IPS DF 6.9 (cell line): ENCODE results near the gene KAZN.

Experiments
- DNase-seq: peaks from one replicate; pipeline ENCODE4 v3.0.0-alpha.2; 2013; ENCODE audit warnings: low read depth, low spot score
- H3K27ac ChIP-seq: one replicate; pipeline ENCODE4 v1.5.1; 2013; ENCODE audit warnings: low read length, control low read depth
- H3K27me3 ChIP-seq: 2 replicates; pipeline ENCODE4 v1.6.1; 2013; ENCODE audit warnings: mild to moderate bottlenecking, low read length; ENCODE audit not compliant: control insufficient read depth, insufficient read depth
- H3K36me3 ChIP-seq: 2 replicates; pipeline ENCODE4 v1.6.1; 2013; ENCODE audit warnings: low read length; ENCODE audit not compliant: control insufficient read depth, insufficient read depth
- H3K4me1 ChIP-seq: 2 replicates; pipeline ENCODE4 v1.6.1; 2013; ENCODE audit warnings: low read length; ENCODE audit not compliant: control insufficient read depth, insufficient read depth
- H3K4me3 ChIP-seq: 2 replicates; pipeline ENCODE4 v1.5.1; 2013; ENCODE audit warnings: mild to moderate bottlenecking, low read length
- H3K9me3 ChIP-seq: 2 replicates; pipeline ENCODE4 v1.6.1; 2013; ENCODE audit warnings: low read length, inconsistent platforms; ENCODE audit not compliant: control insufficient read depth, insufficient read depth
- WGBS: extraction: QIAGEN DNeasy Blood & Tissue Kit; methylation state at CpG from one replicate; pipeline ENCODE4 v1.1.7; 2013; ENCODE audit warnings: mixed read lengths, missing lambda C conversion rate; ENCODE audit not compliant: insufficient read length, insufficient coverage; 5-methylcytosine and 5-hydroxymethylcytosine counted together

KAZN gene

DNA sequence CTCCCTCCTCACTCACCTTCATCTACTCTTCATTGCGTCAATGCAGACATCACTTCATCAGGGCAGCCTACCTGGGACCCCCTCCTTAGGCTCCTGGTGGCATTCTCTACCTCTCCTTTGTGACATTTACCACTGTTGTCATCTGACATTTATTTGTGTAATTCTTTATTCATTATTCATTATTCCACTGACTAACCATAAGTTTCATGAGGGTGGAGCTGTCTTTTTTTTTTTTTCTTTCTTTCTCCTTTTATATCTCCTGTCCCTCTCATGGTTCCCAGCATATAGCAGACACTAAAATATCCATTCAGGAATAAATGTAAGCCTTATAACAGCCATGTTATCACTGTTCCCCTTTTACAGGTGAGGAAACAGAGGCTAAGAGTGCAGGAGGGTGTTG is 126.8 kb downstream of the KAZN start:
- no peak for DNase-seq
- Histone ChIP-seq H3K27ac (no peak overlapping the region), H3K9me3 (no peaks in the 10 kb centered on the region), H3K36me3 (no peaks in the 10 kb centered on the region), H3K4me3 (no peak overlapping the region), H3K27me3 (no peaks in the 10 kb centered on the region), H3K4me1 (peaks cover 6% of the 10 kb centered on the region)
- no CpG with 5 or more reads among the region's 1 CpG for WGBS

DNA sequence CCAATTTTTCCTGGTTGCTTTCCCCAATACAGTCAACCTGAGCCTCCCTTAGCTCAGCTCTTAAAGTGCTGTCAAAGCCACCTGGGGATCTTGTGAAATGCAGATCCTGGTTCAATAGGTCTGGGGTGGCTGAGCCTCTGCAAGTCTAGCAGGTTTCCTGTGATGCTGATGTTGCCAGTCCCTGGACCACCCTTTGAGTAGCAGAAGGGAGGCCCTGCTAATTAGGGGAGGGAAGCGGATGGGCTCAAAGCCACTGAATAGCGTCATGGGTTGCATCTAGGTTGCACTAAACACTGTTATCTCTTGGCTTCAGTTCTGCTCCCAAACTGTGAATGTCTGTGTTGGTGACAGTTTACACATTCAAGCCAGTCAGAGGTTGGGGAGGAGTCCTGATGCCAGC is 127.2 kb downstream of the KAZN start:
- no peak overlapping the region for H3K27ac ChIP-seq
- no CpG with 5 or more reads among the region's 2 CpGs for WGBS
- no peaks in the 10 kb centered on the region for H3K36me3 ChIP-seq

DNA sequence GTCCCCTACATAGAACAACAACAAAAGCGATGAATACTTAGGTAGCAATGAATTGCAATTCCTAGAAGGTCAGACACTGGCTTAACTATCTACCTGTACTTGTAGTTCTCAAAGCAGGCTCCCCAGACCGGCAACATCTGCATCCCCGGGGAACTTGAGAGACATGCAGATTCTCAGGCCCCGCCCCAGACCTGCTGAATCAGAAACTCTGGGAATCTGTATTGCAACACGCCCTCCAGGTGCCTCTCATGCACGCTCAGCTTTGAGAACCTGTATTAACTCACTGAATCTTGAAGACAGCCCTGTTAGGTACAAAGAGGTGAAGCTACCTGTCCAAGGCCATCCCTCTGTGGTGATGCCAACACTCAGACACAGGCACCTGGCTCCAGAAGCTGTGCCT is 128.1 kb downstream of the KAZN start:
- no CpG with 5 or more reads among the region's 6 CpGs for WGBS
- Histone ChIP-seq H3K36me3 (no peaks in the 10 kb centered on the region), H3K4me3 (no peak overlapping the region), H3K4me1 (peaks cover 7% of the 10 kb centered on the region), H3K27me3 (no peaks in the 10 kb centered on the region), H3K27ac (no peak overlapping the region), H3K9me3 (no peaks in the 10 kb centered on the region)
- DNase-seq, result no peak

More for the DNA sequence above, 127.2 kb downstream of the KAZN start:
- peak; percentile 50 for DNase-seq
- H3K4me1 ChIP-seq, result peaks cover 6% of the 10 kb centered on the region
- H3K27me3 ChIP-seq, result no peaks in the 10 kb centered on the region
- no peaks in the 10 kb centered on the region for H3K9me3 ChIP-seq
- no peak overlapping the region for H3K4me3 ChIP-seq

DNA sequence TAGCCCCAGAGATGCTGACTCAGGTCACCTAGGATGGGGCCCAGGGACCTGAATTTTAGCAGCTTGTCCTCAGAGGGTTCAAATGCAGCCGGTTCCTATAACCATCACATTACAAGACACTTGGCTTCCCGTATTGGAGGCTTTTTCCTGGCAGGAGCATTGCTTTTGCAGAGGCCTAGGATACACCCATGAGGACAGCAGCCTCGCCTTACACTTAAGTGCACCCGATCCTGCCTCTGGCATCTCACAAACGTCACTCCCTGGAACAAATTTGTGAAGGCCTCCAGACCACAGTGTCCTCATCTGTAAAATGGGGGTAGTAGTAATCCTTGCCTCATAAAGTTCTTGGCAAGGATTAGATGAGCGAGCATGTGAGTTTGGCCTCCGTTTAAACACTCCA is 130.0 kb downstream of the KAZN start:
- Histone ChIP-seq H3K27ac (no peak overlapping the region), H3K4me3 (no peak overlapping the region), H3K36me3 (no peaks in the 10 kb centered on the region), H3K27me3 (no peaks in the 10 kb centered on the region; the same call in 1 of the 2 replicates), H3K4me1 (peaks cover 11% of the 10 kb centered on the region), H3K9me3 (no peaks in the 10 kb centered on the region)
- no CpG with 5 or more reads among the region's 7 CpGs for WGBS
- DNase-seq, result no peak

DNA sequence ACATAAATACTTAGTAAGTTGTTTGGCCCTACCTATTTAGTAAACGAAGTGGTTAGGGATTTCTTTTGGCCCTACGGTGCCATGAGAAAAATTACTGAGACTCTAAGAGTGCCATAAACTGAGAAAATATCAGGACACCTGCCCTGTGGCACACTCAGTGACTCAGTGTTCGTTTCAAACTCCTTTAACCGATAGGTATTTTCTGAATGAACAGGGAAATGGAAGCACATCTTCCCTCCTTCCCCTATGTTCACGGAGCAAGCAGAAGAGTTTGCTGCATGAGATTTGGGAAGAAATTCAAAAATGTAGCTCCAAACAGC is 134.2 kb downstream of the KAZN start:
- H3K4me3 ChIP-seq, result no peak overlapping the region
- DNase-seq, result no peak
- H3K36me3 ChIP-seq, result no peaks in the 10 kb centered on the region
- no peaks in the 10 kb centered on the region for H3K9me3 ChIP-seq
- peaks cover 13% of the 10 kb centered on the region for H3K4me1 ChIP-seq
- peaks cover 7% of the 10 kb centered on the region; the same call in 1 of the 2 replicates for H3K27me3 ChIP-seq
- H3K27ac ChIP-seq, result no peak overlapping the region
- no CpG with 5 or more reads among the region's 5 CpGs for WGBS

DNA sequence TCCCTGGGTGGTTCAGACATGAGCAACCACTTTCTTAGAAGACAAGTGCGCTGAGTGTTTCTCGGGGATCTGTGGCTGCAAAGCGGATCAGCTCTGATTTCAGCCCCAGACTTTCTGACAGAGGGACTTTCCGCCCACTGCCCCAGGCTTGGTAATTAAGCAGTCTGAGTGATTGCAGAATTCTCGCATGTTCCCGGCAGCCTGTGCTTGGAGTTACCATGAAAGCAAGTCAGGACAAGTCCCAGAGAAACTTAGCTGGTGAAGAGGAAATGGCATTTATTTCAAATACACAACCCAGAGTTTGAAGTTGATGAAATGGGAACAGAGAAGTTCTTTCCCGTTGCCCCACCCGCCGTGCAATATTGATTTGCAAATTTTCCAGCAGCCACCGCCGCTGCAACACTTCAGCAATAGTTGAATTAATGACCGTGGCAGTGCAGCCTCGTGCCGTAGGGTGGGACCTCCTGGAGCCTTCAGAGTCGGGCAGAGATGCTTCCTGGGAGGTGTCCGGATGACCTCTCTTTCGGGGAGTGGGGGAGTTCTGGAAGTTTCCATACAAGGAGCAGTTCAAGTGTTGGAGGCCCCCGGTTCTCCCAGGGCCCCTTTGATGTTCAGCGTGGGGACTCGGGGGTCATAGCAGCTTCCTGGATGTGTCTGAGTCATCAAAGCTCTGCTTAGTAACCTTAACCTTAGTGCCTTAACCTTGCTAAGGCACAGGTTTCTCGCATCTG is 134.7 kb downstream of the KAZN start:
- H3K27me3 ChIP-seq, result peaks cover 7% of the 10 kb centered on the region; the same call in 1 of the 2 replicates
- no CpG with 5 or more reads among the region's 21 CpGs for WGBS
- no peaks in the 10 kb centered on the region for H3K36me3 ChIP-seq
- H3K9me3 ChIP-seq, result no peaks in the 10 kb centered on the region
- no peak overlapping the region for H3K4me3 ChIP-seq
- H3K4me1 ChIP-seq, result peaks cover 13% of the 10 kb centered on the region
- no peak overlapping the region for H3K27ac ChIP-seq
- DNase-seq, result peak; percentile 47

DNA sequence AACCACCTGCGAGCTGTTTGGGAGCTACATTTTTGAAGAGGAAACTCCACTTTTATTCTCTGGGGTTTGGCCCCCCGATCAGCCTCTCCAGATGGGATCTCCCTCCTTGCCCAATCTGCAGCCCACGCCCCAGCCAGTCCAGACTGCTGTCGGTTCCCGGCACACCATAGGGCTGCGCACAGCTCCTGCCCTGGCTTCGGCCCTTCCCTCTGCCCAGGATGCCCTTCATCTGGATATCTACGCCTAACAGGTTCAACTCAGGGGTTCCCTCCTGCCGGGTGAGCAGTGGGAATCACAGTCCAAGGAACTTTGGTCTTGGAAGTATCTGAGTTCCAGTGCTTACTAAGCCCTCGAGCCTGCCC is 135.3 kb downstream of the KAZN start:
- H3K27me3 ChIP-seq, result peaks cover 7% of the 10 kb centered on the region; the same call in 1 of the 2 replicates
- no peak for DNase-seq
- H3K4me1 ChIP-seq, result peaks cover 13% of the 10 kb centered on the region
- no CpG with 5 or more reads among the region's 10 CpGs for WGBS
- no peak overlapping the region for H3K27ac ChIP-seq
- no peak overlapping the region for H3K4me3 ChIP-seq
- H3K9me3 ChIP-seq, result no peaks in the 10 kb centered on the region
- H3K36me3 ChIP-seq, result no peaks in the 10 kb centered on the region

DNA sequence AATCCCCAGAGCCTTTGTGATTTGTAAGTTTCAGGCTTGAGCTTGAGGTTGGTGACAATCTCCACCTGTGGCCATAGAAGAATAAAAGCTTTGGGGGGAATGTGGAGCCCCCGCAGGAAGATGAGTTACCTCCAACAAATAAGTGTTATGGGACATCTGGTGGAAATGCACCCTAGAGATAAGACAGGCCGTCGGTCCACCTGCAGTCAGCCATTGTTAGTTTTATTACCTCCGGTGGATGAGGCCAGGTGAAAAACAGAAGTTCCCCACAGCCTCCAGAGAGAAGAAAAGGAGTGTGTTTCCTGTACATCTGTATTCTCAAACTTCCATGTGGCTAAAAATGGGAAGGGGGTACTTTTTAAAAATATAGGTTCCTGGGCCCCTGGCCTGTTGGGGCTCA is 137.4 kb downstream of the KAZN start:
- Histone ChIP-seq H3K27me3 (peaks cover 7% of the 10 kb centered on the region; the same call in 1 of the 2 replicates), H3K27ac (no peak overlapping the region), H3K36me3 (no peaks in the 10 kb centered on the region), H3K4me1 (peaks cover 16% of the 10 kb centered on the region), H3K9me3 (no peaks in the 10 kb centered on the region), H3K4me3 (no peak overlapping the region)
- WGBS, result no CpG with 5 or more reads among the region's 4 CpGs
- DNase-seq, result no peak

DNA sequence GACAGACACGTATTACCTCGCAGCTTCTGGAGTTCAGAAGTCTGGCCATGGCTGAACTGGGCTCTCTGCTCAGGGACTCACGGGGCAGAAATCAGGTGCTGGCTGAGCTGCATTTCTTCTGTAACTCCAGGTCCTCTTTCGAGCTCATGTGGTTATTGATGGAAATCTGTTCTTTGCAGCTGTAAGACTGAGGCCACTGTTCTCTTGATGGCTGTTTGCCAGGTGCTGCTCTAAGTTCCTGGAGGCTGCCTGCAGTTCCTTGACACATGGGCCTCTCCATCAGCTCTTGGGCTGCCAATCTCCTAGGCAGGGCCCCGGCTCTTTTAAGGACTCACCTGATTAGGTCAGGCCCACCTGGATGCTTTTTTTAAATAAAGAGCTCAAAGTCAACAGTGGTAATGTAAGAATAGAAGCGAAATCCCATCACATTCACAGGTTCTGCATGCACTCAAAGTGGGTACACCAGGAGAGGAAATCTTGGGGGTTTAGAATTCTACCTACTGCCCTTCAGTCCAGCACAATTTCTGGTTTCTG is 139.1 kb downstream of the KAZN start:
- Histone ChIP-seq H3K27ac (no peak overlapping the region), H3K9me3 (no peaks in the 10 kb centered on the region), H3K4me1 (peaks cover 16% of the 10 kb centered on the region), H3K4me3 (no peak overlapping the region), H3K27me3 (peaks cover 7% of the 10 kb centered on the region; the same call in 1 of the 2 replicates), H3K36me3 (no peaks in the 10 kb centered on the region)
- no peak for DNase-seq
- no CpG with 5 or more reads among the region's 6 CpGs for WGBS

DNA sequence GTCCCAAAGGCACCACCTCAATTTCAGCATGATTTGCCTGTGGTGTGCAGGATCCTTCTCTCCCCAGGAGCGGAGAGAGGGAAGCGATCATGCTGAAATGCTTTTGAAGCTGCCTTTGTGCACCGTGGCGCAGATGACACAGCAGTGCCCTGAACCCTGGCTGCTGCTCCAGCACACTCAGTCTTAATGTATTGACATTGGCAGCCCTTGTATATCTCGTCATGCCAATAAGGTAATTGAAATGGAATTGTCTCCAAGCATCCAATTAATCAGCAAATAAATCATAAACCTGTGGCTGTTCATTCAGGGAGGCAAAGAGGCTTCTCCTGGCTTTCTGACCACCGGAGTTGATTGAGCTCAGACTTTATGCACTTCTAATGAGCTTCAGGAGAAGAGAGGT is 139.8 kb downstream of the KAZN start:
- Histone ChIP-seq H3K4me1 (peaks cover 17% of the 10 kb centered on the region), H3K27me3 (peaks cover 7% of the 10 kb centered on the region; the same call in 1 of the 2 replicates), H3K36me3 (no peaks in the 10 kb centered on the region), H3K27ac (no peak overlapping the region), H3K9me3 (no peaks in the 10 kb centered on the region), H3K4me3 (no peak overlapping the region)
- no peak for DNase-seq
- no CpG with 5 or more reads among the region's 6 CpGs for WGBS

DNA sequence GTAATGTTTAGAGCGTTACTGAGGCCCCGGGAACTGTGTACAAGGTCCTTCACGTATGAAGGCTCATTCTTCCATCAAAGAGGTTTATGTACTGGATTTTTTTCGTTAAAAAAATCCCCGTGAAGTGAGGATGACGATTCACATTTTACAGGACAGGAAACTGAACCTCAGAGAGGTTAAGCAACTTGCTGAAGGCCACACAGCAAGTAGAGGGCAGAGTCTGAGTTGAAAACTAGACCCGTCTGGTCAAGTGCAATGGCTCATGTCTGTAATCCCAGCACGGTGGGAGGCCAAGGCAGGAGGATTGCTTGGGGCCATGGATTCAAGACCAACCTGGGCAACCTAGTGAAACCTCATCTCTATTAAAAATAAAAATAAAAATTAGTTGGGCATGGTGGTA is 140.2 kb downstream of the KAZN start:
- H3K9me3 ChIP-seq, result no peaks in the 10 kb centered on the region
- no CpG with 5 or more reads among the region's 8 CpGs for WGBS
- H3K4me1 ChIP-seq, result peaks cover 17% of the 10 kb centered on the region
- no peaks in the 10 kb centered on the region for H3K36me3 ChIP-seq
- no peak overlapping the region for H3K27ac ChIP-seq
- H3K27me3 ChIP-seq, result peaks cover 7% of the 10 kb centered on the region; the same call in 1 of the 2 replicates
- no peak for DNase-seq
- H3K4me3 ChIP-seq, result no peak overlapping the region
